Gastrocnemius medialis (tissue), 4 donors: ENCODE results near the gene IRF6. TPM values are rescaled to one million over a fixed set of nuclear protein-coding genes. Genes with fewer than 3 reads are reported as not detected.

Experiments
- ATAC-seq, 2 donors: fragments of 150-250 bp; one replicate each; pipeline ENCODE4 v1.9.1; 2016
- DNase-seq, 2 donors: peaks; one replicate each; pipeline ENCODE4 v3.0.0-alpha.2; 2019
- H3K27ac ChIP-seq, 4 donors: fragments of 200-600 bp; sonication (generic); 1 replicate in 1 of 4; 2 replicates in 3 of 4; pipeline ENCODE4 v1.5.1; 2016 to 2018; ENCODE audit warnings: mild to moderate bottlenecking in 2 of 4, moderate library complexity in 1 of 4
- H3K27me3 ChIP-seq, 3 donors: fragments of 200-600 bp; sonication (generic) in 2 of 3; 1 replicate in 1 of 3; 2 replicates in 2 of 3; pipeline versions ENCODE4 v1.5.1 to v1.6.0; 2016 to 2019; ENCODE audit warnings: mild to moderate bottlenecking in 1 of 3, moderate library complexity in 1 of 3
- H3K36me3 ChIP-seq, 2 donors: fragments of 200-600 bp; sonication (generic) in 1 of 2; one replicate each; pipeline ENCODE4 v1.5.1; 2017 to 2018
- H3K4me1 ChIP-seq, 2 donors: fragments of 200-600 bp; sonication (generic) in 1 of 2; one replicate each; pipeline ENCODE4 v1.5.1; 2016 to 2017; ENCODE audit warnings: mild to moderate bottlenecking in 2 of 2
- H3K4me3 ChIP-seq, 4 donors: fragments of 200-600 bp; sonication (generic) in 3 of 4; 1 replicate in 1 of 4; 2 replicates in 3 of 4; pipeline ENCODE4 v1.5.1; 2016 to 2019; ENCODE audit warnings: mild to moderate bottlenecking in 2 of 4
- H3K9me3 ChIP-seq, 3 donors: fragments of 200-600 bp; sonication (generic) in 2 of 3; 1 replicate in 1 of 3; 2 replicates in 2 of 3; pipeline ENCODE4 v1.5.1; 2016 to 2019
- POLR2A ChIP-seq, 2 donors: fragments of 450-650 bp; IDR thresholded peaks; one replicate each; pipeline ENCODE4 v1.6.1; 2017; ENCODE audit warnings: antibody characterized with exemption in 2 of 2, mild to moderate bottlenecking in 2 of 2, moderate library complexity in 2 of 2
- in situ Hi-C, 4 donors: fragments of 200-750 bp; cut with MboI; loops; one replicate each; pipeline versions ENCODE4 v1.15.0 to v1.8.0; 2017; ENCODE audit warnings: low sequenced_read_pairs in 4 of 4
- intact Hi-C: fragments of 100-400 bp; cut with DNase I; formaldehyde crosslinking; loops from one replicate; pipeline ENCODE4 v1.15.1; 2023; ENCODE audit warnings: low total_unique reads
- total RNA-seq, 4 donors: library from RNA; depleted of rRNA; stranded (reverse); fragments of >200 nt; gene quantifications; one replicate each; pipeline versions ENCODE4 v1.1.0 to v1.2.3, GENCODE V29; 2016
- TF ChIP-seq, protein P1 (sequence below), 5 experiments: fragments of 450-650 bp in 3 of 5; fragments of 200-600 bp in 2 of 5; sonication (generic) in 2 of 5; IDR thresholded peaks in 4 of 5; conservative IDR thresholded peaks in 1 of 5; 1 replicate in 4 of 5; 2 replicates in 1 of 5; pipeline ENCODE4 v1.5.1; 2016 to 2019; ENCODE audit warnings: antibody characterized with exemption in 5 of 5, mild to moderate bottlenecking in 3 of 5, moderate library complexity in 3 of 5

Gene IRF6
- total RNA-seq, 4 donors from 2014 or later = 0.31 to 1.7 (median 0.49) TPM

DNA sequence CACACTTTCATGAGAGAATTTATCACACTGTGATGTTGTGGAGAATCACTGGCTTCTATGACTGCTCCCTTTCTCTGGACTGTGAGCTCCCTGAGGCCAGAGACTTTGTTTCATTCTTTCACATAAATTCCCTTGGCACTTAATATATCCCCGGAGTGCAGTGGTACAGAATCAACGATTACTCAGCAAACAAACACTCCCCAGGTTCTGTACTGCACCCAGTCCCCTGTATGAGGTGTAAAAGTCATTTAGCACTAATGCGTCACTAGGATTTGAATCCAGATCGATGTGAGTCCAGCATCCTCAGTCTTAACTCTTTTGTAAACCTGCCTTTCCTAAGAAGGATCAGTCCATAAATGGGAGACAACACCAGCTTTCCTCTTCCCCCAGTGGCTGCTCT is 15.0 kb upstream of the IRF6 start:
- TF ChIP-seq POLR2A (IDR thresholded peaks at IDR 0.05) = no peak
- TF ChIP-seq, protein P1, sequence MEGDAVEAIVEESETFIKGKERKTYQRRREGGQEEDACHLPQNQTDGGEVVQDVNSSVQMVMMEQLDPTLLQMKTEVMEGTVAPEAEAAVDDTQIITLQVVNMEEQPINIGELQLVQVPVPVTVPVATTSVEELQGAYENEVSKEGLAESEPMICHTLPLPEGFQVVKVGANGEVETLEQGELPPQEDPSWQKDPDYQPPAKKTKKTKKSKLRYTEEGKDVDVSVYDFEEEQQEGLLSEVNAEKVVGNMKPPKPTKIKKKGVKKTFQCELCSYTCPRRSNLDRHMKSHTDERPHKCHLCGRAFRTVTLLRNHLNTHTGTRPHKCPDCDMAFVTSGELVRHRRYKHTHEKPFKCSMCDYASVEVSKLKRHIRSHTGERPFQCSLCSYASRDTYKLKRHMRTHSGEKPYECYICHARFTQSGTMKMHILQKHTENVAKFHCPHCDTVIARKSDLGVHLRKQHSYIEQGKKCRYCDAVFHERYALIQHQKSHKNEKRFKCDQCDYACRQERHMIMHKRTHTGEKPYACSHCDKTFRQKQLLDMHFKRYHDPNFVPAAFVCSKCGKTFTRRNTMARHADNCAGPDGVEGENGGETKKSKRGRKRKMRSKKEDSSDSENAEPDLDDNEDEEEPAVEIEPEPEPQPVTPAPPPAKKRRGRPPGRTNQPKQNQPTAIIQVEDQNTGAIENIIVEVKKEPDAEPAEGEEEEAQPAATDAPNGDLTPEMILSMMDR (IDR thresholded peaks at IDR 0.05 in 4 of 5, conservative IDR thresholded peaks at IDR 0.05 in 1 of 5) = no peak
- Histone ChIP-seq H3K9me3 (no peaks in the 10 kb centered on the region), H3K36me3 (no peaks in the 10 kb centered on the region), H3K4me3 (no peak overlapping the region), H3K4me1 (no peaks in the 10 kb centered on the region), H3K27ac (no peak overlapping the region), H3K27me3 (peaks cover 0 to 7% (median 5%) of the 10 kb centered on the region in 3 donors)
- DNase-seq (no peak), ATAC-seq (no peak)
- in situ Hi-C loops (no loop called here), intact Hi-C loops (no loop called here)

DNA sequence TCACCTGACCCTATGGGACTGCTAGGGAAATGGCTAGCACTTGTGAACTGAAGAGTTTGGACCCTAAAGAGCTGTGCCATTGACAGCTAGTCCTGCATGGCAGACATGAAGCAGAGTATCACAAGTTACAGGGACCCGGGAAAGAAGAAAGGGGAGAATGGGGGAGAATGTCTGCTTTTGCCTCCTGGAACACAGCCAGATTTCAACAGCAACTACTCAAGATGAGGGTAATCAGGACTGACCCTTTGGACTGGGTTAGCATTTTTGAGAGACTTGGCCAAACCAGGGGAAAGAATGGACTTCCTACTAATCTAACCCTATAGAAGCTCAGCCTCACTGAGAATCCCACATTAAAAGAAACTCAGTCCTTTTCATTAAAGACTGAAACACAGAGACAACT is 13.1 kb upstream of the IRF6 start:
- Histone ChIP-seq H3K9me3 (no peaks in the 10 kb centered on the region), H3K36me3 (no peaks in the 10 kb centered on the region), H3K4me3 (no peak overlapping the region), H3K4me1 (no peaks in the 10 kb centered on the region), H3K27ac (no peak overlapping the region), H3K27me3 (peaks cover 0 to 7% (median 5%) of the 10 kb centered on the region in 3 donors)
- intact Hi-C loops = no loop called here
- in situ Hi-C loops = no loop called here
- ATAC-seq = no peak
- no peak for TF ChIP-seq POLR2A (IDR thresholded peaks at IDR 0.05)
- DNase-seq = no peak

DNA sequence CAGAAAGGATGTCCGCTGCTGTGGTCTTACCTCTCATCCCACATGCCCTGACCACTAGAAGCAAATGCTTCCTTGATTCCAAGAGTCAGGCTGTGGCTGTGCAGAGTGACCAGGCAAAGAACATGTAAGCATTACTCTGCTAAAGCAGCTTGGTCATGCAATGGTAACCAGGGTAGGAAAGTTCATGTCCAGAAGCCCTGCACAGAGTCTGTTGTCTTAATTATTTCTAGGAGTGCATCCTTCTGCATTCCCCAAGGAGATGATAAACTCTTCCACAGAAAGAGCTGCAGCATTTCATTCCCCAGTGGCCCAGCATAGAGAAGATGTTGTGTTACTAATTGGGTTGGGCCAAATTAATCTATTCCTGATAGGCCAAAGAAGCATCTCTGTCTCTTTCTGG is 11.7 kb upstream of the IRF6 start:
- ATAC-seq (no peak), DNase-seq (no peak)
- no peaks in the 10 kb centered on the region for H3K4me1 ChIP-seq
- no peaks in the 10 kb centered on the region for H3K36me3 ChIP-seq
- in situ Hi-C loops (no loop called here), intact Hi-C loops (no loop called here)
- no peaks in the 10 kb centered on the region for H3K9me3 ChIP-seq
- H3K27me3 ChIP-seq = peaks cover 0 to 7% (median 5%) of the 10 kb centered on the region in 3 donors
- no peak overlapping the region for H3K4me3 ChIP-seq
- TF ChIP-seq POLR2A (IDR thresholded peaks at IDR 0.05) = no peak
- TF ChIP-seq, protein P1 (IDR thresholded peaks at IDR 0.05 in 4 of 5, conservative IDR thresholded peaks at IDR 0.05 in 1 of 5) = no peak
- H3K27ac ChIP-seq = no peak overlapping the region

DNA sequence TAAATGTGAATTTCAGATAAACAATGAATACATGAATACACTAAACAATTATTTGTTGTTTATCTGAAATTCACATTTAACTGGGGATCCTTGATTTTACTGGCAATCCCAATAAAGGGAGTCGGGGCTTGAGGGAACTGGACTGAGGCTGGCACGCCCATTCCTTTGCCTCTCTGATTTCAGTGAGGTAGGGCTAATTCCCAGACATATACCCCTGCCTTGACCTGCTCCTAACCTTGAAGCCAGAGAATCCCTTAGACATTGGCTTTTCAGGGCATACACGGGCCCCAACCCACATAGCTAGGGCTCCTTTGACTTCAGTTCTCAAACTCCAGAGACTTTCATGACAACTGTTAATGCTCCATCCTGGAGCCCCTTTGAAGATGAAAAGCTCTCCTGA is 11.0 kb upstream of the IRF6 start:
- no peak for DNase-seq
- no peaks in the 10 kb centered on the region for H3K36me3 ChIP-seq

DNA sequence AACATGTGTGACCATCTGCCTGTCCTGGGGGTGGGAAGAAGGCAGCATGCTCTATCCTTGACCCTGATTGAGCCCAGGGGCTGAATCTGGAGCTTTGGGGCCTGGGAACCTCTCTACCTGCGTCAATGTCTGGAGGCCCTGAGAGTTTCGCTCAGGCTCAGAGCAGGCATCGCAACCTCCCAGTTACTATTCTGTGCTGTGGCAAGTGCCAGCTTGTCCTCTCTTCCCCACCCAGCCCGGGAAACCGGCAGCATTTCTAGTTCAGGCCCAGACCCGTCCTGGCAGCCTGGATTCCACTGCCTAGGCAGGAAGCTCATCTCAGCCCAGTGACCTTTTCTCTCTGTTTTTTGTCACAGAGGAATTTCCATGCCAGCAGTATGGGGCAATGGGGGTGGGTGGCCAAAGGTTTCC is 10.0 kb upstream of the IRF6 start:
- intact Hi-C loops = no loop called here
- ATAC-seq = no peak

More for the DNA sequence above, 11.0 kb upstream of the IRF6 start:
- intact Hi-C loops = no loop called here
- no peaks in the 10 kb centered on the region for H3K4me1 ChIP-seq
- no peak overlapping the region for H3K4me3 ChIP-seq
- TF ChIP-seq, protein P1 (IDR thresholded peaks at IDR 0.05 in 4 of 5, conservative IDR thresholded peaks at IDR 0.05 in 1 of 5) = no peak
- in situ Hi-C loops = no loop called here
- H3K27me3 ChIP-seq = peaks cover 0 to 7% (median 5%) of the 10 kb centered on the region in 3 donors
- no peak overlapping the region for H3K27ac ChIP-seq
- H3K9me3 ChIP-seq = no peaks in the 10 kb centered on the region
- no peak for ATAC-seq

More for the DNA sequence above, 10.0 kb upstream of the IRF6 start:
- in situ Hi-C loops = no loop called here
- H3K36me3 ChIP-seq = no peaks in the 10 kb centered on the region
- H3K4me3 ChIP-seq = no peak overlapping the region
- H3K27me3 ChIP-seq = peaks cover 0 to 7% (median 3%) of the 10 kb centered on the region in 3 donors
- no peaks in the 10 kb centered on the region for H3K4me1 ChIP-seq
- TF ChIP-seq, protein P1 (IDR thresholded peaks at IDR 0.05 in 4 of 5, conservative IDR thresholded peaks at IDR 0.05 in 1 of 5) = no peak
- TF ChIP-seq POLR2A (IDR thresholded peaks at IDR 0.05) = no peak
- DNase-seq = no peak
- H3K9me3 ChIP-seq = no peaks in the 10 kb centered on the region
- H3K27ac ChIP-seq = no peak overlapping the region
